GM10266 (cell line): ENCODE data around the gene UIMC1.

ENCODE experiments used
- DNase-seq: peaks from one replicate; pipeline ENCODE4 v3.0.0; 2012; ENCODE audit errors: extremely low spot score
- TF ChIP-seq, protein P1 (sequence below): IDR thresholded peaks from 2 replicates; pipeline ENCODE4 v1.5.1; 2012; ENCODE audit warnings: mild to moderate bottlenecking, low read depth; ENCODE audit not compliant: control insufficient read depth, insufficient read depth; ENCODE audit errors: missing control alignments

Gene UIMC1

GRCh38 chr5:176865964-176866363 is 140.6 kb downstream of the UIMC1 start:
- DNase-seq = no peak
- TF ChIP-seq, protein P1, sequence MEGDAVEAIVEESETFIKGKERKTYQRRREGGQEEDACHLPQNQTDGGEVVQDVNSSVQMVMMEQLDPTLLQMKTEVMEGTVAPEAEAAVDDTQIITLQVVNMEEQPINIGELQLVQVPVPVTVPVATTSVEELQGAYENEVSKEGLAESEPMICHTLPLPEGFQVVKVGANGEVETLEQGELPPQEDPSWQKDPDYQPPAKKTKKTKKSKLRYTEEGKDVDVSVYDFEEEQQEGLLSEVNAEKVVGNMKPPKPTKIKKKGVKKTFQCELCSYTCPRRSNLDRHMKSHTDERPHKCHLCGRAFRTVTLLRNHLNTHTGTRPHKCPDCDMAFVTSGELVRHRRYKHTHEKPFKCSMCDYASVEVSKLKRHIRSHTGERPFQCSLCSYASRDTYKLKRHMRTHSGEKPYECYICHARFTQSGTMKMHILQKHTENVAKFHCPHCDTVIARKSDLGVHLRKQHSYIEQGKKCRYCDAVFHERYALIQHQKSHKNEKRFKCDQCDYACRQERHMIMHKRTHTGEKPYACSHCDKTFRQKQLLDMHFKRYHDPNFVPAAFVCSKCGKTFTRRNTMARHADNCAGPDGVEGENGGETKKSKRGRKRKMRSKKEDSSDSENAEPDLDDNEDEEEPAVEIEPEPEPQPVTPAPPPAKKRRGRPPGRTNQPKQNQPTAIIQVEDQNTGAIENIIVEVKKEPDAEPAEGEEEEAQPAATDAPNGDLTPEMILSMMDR = no peak

- no peak for DNase-seq
- TF ChIP-seq, protein P1 = no peak
Measured at GRCh38 chr5:176864755-176865154, 141.8 kb downstream of the UIMC1 start.

- no peak for DNase-seq
- TF ChIP-seq, protein P1 = no peak
Measured at GRCh38 chr5:176863765-176864098, 142.8 kb downstream of the UIMC1 start.

- TF ChIP-seq, protein P1 = no peak
- DNase-seq = no peak
Measured at GRCh38 chr5:176863041-176863764, 143.4 kb downstream of the UIMC1 start.

GRCh38 chr5:176862330-176862995 is 144.1 kb downstream of the UIMC1 start:
- DNase-seq = no peak
- TF ChIP-seq, protein P1 = no peak

- DNase-seq = no peak
- TF ChIP-seq, protein P1 = no peak
Measured at GRCh38 chr5:176861276-176861675, 145.3 kb downstream of the UIMC1 start.

DNA sequence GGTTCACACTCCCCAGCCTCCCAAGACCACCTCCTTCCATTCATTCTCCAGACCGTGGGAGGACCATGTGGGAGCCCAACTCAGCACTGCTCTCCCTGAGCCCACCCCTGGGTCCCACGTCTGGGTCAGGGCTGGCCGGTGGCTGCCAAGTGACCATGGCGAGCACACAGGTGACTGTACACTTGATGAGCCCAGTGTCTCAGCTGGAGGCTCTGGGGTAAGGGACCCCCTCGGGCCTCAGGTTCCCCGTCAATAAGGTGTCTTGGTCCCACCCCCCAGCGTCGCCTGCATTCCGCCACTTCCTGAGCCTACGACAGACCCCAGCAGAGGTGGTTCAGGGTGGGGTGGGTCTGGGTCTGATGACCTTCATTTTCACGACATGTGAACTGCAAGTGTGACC is 146.2 kb downstream of the UIMC1 start:
- TF ChIP-seq, protein P1 = no peak
- DNase-seq = no peak
